Vagina (tissue), 2 donors: ENCODE measurements around the gene MPPED1.

ENCODE experiments used
- CTCF ChIP-seq, 3 experiments: fragments of 450-650 bp in 2 of 3; fragments of 200-600 bp in 1 of 3; sonication (generic) in 1 of 3; IDR thresholded peaks; one replicate each; pipeline ENCODE4 v1.5.1; 2017 to 2019; ENCODE audit warnings: antibody characterized with exemption in 3 of 3, mild to moderate bottlenecking in 2 of 3, moderate library complexity in 2 of 3
- POLR2A ChIP-seq, 2 donors: fragments of 450-650 bp; IDR thresholded peaks; one replicate each; pipeline ENCODE4 v1.6.1; 2017; ENCODE audit warnings: antibody characterized with exemption in 2 of 2, mild to moderate bottlenecking in 2 of 2, moderate library complexity in 2 of 2
- POLR2AphosphoS5 ChIP-seq, 2 donors: sonication (generic); formaldehyde crosslinking; IDR thresholded peaks; one replicate each; pipeline ENCODE4 v1.9.0; 2017; ENCODE audit warnings: antibody characterized with exemption in 2 of 2, mild to moderate bottlenecking in 2 of 2, low read depth in 1 of 2; ENCODE audit not compliant: insufficient read depth in 1 of 2

DNA sequence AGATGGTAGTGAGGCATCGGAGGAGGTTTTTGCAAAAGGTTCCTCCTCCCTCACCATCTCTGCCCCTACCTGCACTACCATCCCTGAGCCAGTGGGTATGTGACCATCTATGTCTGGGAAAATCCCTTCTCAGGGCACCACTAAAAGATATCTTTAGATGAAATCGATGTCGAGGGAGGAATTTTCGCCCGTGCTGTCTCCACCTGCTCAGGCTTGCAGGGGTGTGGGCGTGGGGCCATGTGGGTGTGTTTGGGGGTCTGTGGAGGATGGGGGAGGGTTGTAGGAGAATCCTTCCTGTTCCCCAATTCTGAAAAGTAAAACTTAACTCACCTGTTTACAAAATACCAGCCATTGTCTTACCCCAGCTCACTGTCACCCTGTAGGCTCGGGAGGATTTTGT is 12.4 kb downstream of the MPPED1 start:
- TF ChIP-seq CTCF (IDR thresholded peaks at IDR 0.05): no peak
- no peak for TF ChIP-seq POLR2AphosphoS5 (IDR thresholded peaks at IDR 0.05; ENCODE audit: insufficient read depth in 1 of 2, low read depth in 1 of 2)
- TF ChIP-seq POLR2A (IDR thresholded peaks at IDR 0.05): no peak
